Vagina (tissue), 2 donors: ENCODE data around the gene KATNIP. TPM values are rescaled to one million over a fixed set of nuclear protein-coding genes. Genes with fewer than 3 reads are reported as not detected.

Experiments used
- DNase-seq, 2 donors: peaks; one replicate each; pipeline ENCODE4 v3.0.0-alpha.2; 2017; ENCODE audit errors: extremely low spot score in 2 of 2
- H3K27ac ChIP-seq: fragments of 200-600 bp; sonication (generic); one replicate; pipeline ENCODE4 v1.5.1; 2019
- H3K27me3 ChIP-seq: fragments of 200-600 bp; sonication (generic); one replicate; pipeline ENCODE4 v1.5.1; 2019
- H3K36me3 ChIP-seq, 2 donors: fragments of 200-600 bp; sonication (generic); one replicate each; pipeline ENCODE4 v1.5.1; 2017 to 2019
- H3K4me1 ChIP-seq: fragments of 200-600 bp; sonication (generic); one replicate; pipeline ENCODE4 v1.5.1; 2019
- H3K4me3 ChIP-seq, 2 donors: fragments of 200-600 bp; sonication (generic); 1 replicate in 1 of 2; 2 replicates in 1 of 2; pipeline ENCODE4 v1.5.1; 2016 to 2019
- H3K9me3 ChIP-seq: fragments of 200-600 bp; sonication (generic); one replicate; pipeline ENCODE4 v1.5.1; 2019
- POLR2A ChIP-seq, 2 donors: fragments of 450-650 bp; IDR thresholded peaks; one replicate each; pipeline ENCODE4 v1.6.1; 2017; ENCODE audit warnings: antibody characterized with exemption in 2 of 2, mild to moderate bottlenecking in 2 of 2, moderate library complexity in 2 of 2
- POLR2AphosphoS5 ChIP-seq, 2 donors: sonication (generic); formaldehyde crosslinking; IDR thresholded peaks; one replicate each; pipeline ENCODE4 v1.9.0; 2017; ENCODE audit warnings: antibody characterized with exemption in 2 of 2, mild to moderate bottlenecking in 2 of 2, low read depth in 1 of 2; ENCODE audit not compliant: insufficient read depth in 1 of 2
- intact Hi-C: fragments of 100-400 bp; cut with DNase I; formaldehyde crosslinking; loops from one replicate; pipeline ENCODE4 v1.15.1; 2023
- total RNA-seq: library from RNA; depleted of rRNA; stranded (reverse); fragments of >200 nt; gene quantifications from one replicate; pipeline ENCODE4 v1.2.3, GENCODE V29; 2016
- TF ChIP-seq, protein P1 (sequence below), 3 experiments: fragments of 450-650 bp in 2 of 3; fragments of 200-600 bp in 1 of 3; sonication (generic) in 1 of 3; IDR thresholded peaks; one replicate each; pipeline ENCODE4 v1.5.1; 2017 to 2019; ENCODE audit warnings: antibody characterized with exemption in 3 of 3, mild to moderate bottlenecking in 2 of 3, moderate library complexity in 2 of 3

The KATNIP gene
- 27.0 TPM for total RNA-seq

DNA sequence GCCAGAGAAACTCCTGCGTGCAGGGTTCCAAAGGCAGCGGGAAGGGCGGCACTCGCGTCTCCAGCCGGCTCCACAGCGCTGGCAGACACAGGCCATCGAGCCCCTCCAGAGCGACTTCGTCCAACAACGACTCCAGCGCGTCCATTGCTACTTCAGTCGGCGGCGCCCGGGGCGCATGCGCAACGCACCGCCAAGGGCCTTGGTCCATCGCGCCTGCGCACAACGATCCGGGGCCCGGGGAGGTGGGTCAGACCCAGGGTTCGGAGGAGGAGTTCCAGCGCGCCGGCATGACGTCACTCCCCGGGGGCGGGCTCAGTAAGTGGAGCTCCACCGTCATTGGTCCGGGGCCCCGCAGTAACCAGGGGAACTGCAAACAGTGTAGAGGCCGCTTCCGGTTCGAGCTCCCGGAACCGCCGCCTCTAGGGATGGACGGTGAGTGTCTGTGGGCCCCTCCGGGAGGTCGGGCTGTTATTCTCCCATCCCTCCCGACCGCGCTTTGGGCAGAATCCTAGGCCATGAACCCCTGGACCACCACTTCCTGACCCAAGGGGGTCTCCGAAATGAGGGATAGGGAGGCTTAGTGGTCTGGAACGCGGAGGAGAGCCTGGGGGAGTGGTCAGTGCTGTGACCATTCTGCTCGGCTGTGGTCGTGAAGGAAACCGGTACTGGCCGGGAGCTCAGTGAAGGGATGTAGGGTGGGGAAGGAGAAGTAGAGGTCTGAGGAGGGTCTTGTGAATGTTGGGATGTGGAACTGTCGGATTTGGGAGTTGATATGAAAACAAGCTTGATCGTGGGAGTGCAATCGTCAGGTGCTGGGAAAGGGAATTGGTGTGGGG is at the start of gene KATNIP, which contains the start of gene GTF3C1:
TSS of gene KATNIP (plus strand) at position 399 of the 836 bp plus-strand sequence. CDS start at position 426, 27 bp downstream.
TSS of gene GTF3C1 (minus strand) at position 168 of the 836 bp plus-strand sequence. CDS start at position 145, 23 bp downstream.
- DNase-seq = peak; percentile 99 to 100
- Histone ChIP-seq H3K27me3 (no peaks in the 10 kb centered on the region), H3K9me3 (no peaks in the 10 kb centered on the region), H3K4me3 (peak within 1 kb of the TSS; percentile 84 to 86), H3K4me1 (peaks cover 54% of the 10 kb centered on the region), H3K27ac (peak within 1 kb of the TSS; percentile 85), H3K36me3 (peaks cover 0 to 7% of the 10 kb centered on the region in 2 donors)
- intact Hi-C loops = no loop called here
- TF ChIP-seq POLR2A (IDR thresholded peaks at IDR 0.05) (peak in 1 of 2 donors; percentile 36), POLR2AphosphoS5 (IDR thresholded peaks at IDR 0.05; ENCODE audit: insufficient read depth in 1 of 2, low read depth in 1 of 2) (peak; percentile 90 to 96)
- TF ChIP-seq, protein P1, sequence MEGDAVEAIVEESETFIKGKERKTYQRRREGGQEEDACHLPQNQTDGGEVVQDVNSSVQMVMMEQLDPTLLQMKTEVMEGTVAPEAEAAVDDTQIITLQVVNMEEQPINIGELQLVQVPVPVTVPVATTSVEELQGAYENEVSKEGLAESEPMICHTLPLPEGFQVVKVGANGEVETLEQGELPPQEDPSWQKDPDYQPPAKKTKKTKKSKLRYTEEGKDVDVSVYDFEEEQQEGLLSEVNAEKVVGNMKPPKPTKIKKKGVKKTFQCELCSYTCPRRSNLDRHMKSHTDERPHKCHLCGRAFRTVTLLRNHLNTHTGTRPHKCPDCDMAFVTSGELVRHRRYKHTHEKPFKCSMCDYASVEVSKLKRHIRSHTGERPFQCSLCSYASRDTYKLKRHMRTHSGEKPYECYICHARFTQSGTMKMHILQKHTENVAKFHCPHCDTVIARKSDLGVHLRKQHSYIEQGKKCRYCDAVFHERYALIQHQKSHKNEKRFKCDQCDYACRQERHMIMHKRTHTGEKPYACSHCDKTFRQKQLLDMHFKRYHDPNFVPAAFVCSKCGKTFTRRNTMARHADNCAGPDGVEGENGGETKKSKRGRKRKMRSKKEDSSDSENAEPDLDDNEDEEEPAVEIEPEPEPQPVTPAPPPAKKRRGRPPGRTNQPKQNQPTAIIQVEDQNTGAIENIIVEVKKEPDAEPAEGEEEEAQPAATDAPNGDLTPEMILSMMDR (IDR thresholded peaks at IDR 0.05) = no peak

GRCh38 chr16:27500801-27501200 is 49.1 kb upstream of the KATNIP start:
- intact Hi-C loops = no loop called here
- Histone ChIP-seq H3K4me3 (no peak overlapping the region), H3K27me3 (no peaks in the 10 kb centered on the region), H3K9me3 (no peaks in the 10 kb centered on the region), H3K4me1 (no peaks in the 10 kb centered on the region), H3K27ac (no peak overlapping the region), H3K36me3 (peaks cover 0 to 95% of the 10 kb centered on the region in 2 donors)
- no peak for DNase-seq
- no peak for TF ChIP-seq POLR2AphosphoS5 (IDR thresholded peaks at IDR 0.05; ENCODE audit: insufficient read depth in 1 of 2, low read depth in 1 of 2)
- TF ChIP-seq POLR2A (IDR thresholded peaks at IDR 0.05) = no peak
- TF ChIP-seq, protein P1 (IDR thresholded peaks at IDR 0.05) = no peak

DNA sequence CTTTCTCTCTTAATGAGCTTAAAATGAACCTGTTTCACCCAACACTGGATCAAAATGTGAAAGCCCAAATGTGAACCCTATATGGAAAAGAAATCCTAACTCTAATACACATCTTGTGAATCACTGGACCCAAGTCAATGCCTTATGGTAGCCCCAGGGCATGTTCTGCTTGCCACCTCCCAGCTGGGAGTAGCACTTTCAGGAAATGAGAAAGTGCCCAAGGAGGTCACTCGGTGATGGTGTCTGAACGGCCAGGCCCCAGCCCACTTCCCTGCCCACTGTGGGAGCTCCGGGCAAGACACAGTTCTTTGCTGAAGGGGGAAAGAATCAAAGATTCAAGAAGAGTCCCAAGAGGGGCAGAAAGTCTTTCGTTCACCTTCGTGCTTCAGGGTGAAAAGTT is 46.3 kb upstream of the KATNIP start:
- no peak overlapping the region for H3K4me3 ChIP-seq
- TF ChIP-seq POLR2A (IDR thresholded peaks at IDR 0.05) (no peak), POLR2AphosphoS5 (IDR thresholded peaks at IDR 0.05; ENCODE audit: insufficient read depth in 1 of 2, low read depth in 1 of 2) (no peak)
- TF ChIP-seq, protein P1 (IDR thresholded peaks at IDR 0.05) = no peak
- peaks cover 0 to 97% of the 10 kb centered on the region in 2 donors for H3K36me3 ChIP-seq
- H3K4me1 ChIP-seq = no peaks in the 10 kb centered on the region
- no peak for DNase-seq
- H3K27ac ChIP-seq = no peak overlapping the region
- H3K27me3 ChIP-seq = no peaks in the 10 kb centered on the region
- intact Hi-C loops = no loop called here
- H3K9me3 ChIP-seq = no peaks in the 10 kb centered on the region

- Histone ChIP-seq H3K4me1 (no peaks in the 10 kb centered on the region), H3K4me3 (no peak overlapping the region), H3K27ac (no peak overlapping the region), H3K27me3 (no peaks in the 10 kb centered on the region), H3K9me3 (no peaks in the 10 kb centered on the region), H3K36me3 (peaks cover 0 to 96% of the 10 kb centered on the region in 2 donors)
- intact Hi-C loops = no loop called here
- no peak for DNase-seq
- TF ChIP-seq, protein P1 (IDR thresholded peaks at IDR 0.05) = no peak
- peak in 1 of 2 donors; percentile 25 for TF ChIP-seq POLR2AphosphoS5 (IDR thresholded peaks at IDR 0.05; ENCODE audit: insufficient read depth in 1 of 2, low read depth in 1 of 2)
Observed at GRCh38 chr16:27505297-27506236, 44.4 kb upstream of the KATNIP start.
